GF-D8 (cell line): ENCODE data around the gene LGSN.
A peak's percentile ranks its signal among the peaks of the same experiment; 100 is the strongest.
"Not testable (repeated sequence)": the region's sequence is repeated elsewhere in the genome, so short reads cannot be mapped to it uniquely, and the experiment has no call there.

Experiments used
- DNase-seq: peaks from one replicate; lab custom pipeline; 2025; lab: John Stamatoyannopoulos, UW

The LGSN gene

GRCh38 chr6:63319939-63320338 is at the start of gene LGSN:
LGSN (minus strand) TSS chr6:63319983; CDS start chr6:63319943, 40 bp downstream.
- no peak for DNase-seq

GRCh38 chr6:63368347-63368746 is 48.6 kb upstream of the LGSN start:
- DNase-seq = no peak

GRCh38 chr6:63362500-63363120 is 42.8 kb upstream of the LGSN start:
- DNase-seq = not testable (repeated sequence)

GRCh38 chr6:63357384-63357783 is 37.6 kb upstream of the LGSN start:
- DNase-seq = not testable (repeated sequence)

- no peak for DNase-seq
Observed at GRCh38 chr6:63355632-63356031, 35.8 kb upstream of the LGSN start.

- no peak for DNase-seq
Observed at GRCh38 chr6:63353286-63353630, 33.5 kb upstream of the LGSN start.

- peak; percentile 91 for DNase-seq
Observed at GRCh38 chr6:63352544-63353285, 32.9 kb upstream of the LGSN start.

GRCh38 chr6:63352069-63352543 is 32.3 kb upstream of the LGSN start:
- no peak for DNase-seq

GRCh38 chr6:63349401-63349800 is 29.6 kb upstream of the LGSN start:
- DNase-seq = peak; percentile 33

GRCh38 chr6:63348836-63349235 is 29.1 kb upstream of the LGSN start:
- no peak for DNase-seq

GRCh38 chr6:63347599-63347998 is 27.8 kb upstream of the LGSN start:
- DNase-seq = no peak

GRCh38 chr6:63346217-63346835 is 26.5 kb upstream of the LGSN start:
- no peak for DNase-seq

- DNase-seq = no peak
Observed at GRCh38 chr6:63340351-63340750, 20.6 kb upstream of the LGSN start.

- not testable (repeated sequence) for DNase-seq
Observed at GRCh38 chr6:63334652-63335051, 14.9 kb upstream of the LGSN start.

GRCh38 chr6:63333440-63333839 is 13.7 kb upstream of the LGSN start:
- DNase-seq = no peak

GRCh38 chr6:63326630-63327029 is 6.8 kb upstream of the LGSN start:
- DNase-seq = not testable (repeated sequence)

GRCh38 chr6:63322981-63323380 is 3.2 kb upstream of the LGSN start:
- no peak for DNase-seq

- DNase-seq = no peak
Observed at GRCh38 chr6:63321821-63322220, 2.0 kb upstream of the LGSN start.

- DNase-seq = no peak
Observed at GRCh38 chr6:63317641-63318040, 2.1 kb downstream of the LGSN start.

- DNase-seq = no peak
Observed at GRCh38 chr6:63316113-63316512, 3.7 kb downstream of the LGSN start.

- no peak for DNase-seq
Observed at GRCh38 chr6:63313111-63313510, 6.7 kb downstream of the LGSN start.

GRCh38 chr6:63307581-63308246 is 12.1 kb downstream of the LGSN start:
- DNase-seq = peak; percentile 26

GRCh38 chr6:63306420-63306819 is 13.4 kb downstream of the LGSN start:
- DNase-seq = no peak
